ENCODE data around the gene OTOR.
A peak's percentile ranks its signal among the peaks of the same experiment; 100 is the strongest.

OTOR gene

GRCh38 chr20:16729080-16729479 lies 19.1 kb upstream of the OTOR start:
- TF ChIP-seq ZNF274 (IDR thresholded peaks at IDR 0.05; ENCODE audit: low read depth, low read length) (no peak), YY1 (IDR thresholded peaks at IDR 0.05; ENCODE audit: insufficient read depth, insufficient read length) (no peak), SUZ12 (IDR thresholded peaks at IDR 0.05; ENCODE audit: extremely low read depth, insufficient read depth, insufficient read length) (no peak)
- H3K27me3 ChIP-seq (ENCODE audit: insufficient read depth, insufficient read length): no peaks in the 10 kb centered on the region
- DNase-seq (ENCODE audit: low read depth, low spot score): no peak
- no peaks in the 10 kb centered on the region for H3K4me1 ChIP-seq (ENCODE audit: insufficient read depth, insufficient read length)
- peaks cover 28% of the 10 kb centered on the region for H3K36me3 ChIP-seq (ENCODE audit: insufficient read depth, insufficient read length, low read length)
- no peak overlapping the region for H3K9ac ChIP-seq (ENCODE audit: insufficient read length, low read depth)
- peak overlapping the region; percentile 92 for H3K4me3 ChIP-seq (ENCODE audit: insufficient read length, low read depth)
- peaks cover 13% of the 10 kb centered on the region; the same call in 1 of the 2 replicates for H3K9me3 ChIP-seq (ENCODE audit: insufficient read depth, low read length)

DNA sequence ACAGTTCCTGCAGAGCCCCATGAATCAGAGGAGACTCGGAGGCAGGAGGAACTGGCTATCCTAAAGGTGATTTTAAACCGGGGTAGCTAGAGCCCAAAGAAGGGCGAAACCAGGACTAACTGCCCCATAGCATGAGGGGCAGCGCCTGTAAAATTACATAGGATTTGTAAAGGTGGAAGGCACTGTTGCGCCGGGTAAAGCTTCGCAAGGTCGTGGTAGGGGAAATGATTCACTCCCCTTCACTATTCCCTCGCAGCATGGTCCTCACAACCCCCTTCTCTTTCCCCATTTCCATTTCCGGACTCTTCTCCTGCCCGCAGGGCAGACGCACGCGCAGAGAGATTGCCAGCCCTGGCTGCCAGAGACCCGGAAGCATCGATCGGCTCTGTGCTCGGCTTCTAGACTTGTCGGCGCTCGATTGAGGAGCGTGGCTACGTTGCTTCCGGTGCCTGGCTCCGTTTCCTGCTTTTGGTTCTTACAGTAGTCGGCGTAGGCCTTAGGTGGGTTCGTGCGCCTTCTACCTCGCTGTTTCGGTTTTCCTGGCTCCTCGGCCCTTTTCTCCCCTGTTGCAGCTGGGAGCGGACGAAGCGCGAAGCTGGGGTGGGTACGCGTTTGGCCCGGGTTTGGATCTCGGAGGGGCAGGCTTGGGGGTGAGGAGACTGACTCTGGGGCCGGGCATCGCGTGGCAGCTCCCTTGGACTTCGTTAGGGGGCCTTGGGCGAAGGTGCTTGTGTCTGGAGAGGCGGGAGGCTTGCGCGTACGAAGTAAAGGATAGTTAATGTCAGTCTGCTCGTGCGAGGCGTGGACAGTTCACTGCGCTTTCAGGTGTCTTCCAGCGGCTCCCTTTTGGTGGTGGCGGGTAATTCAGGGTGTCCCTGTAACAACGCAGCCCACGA lies 18.3 kb upstream of the OTOR start, which contains the start of gene SNRPB2:
Gene SNRPB2 (plus strand): TSS at position 462 of the 896 bp plus-strand sequence. CDS start 1,677 bp downstream, outside the sequence.
- H3K9ac ChIP-seq (ENCODE audit: insufficient read length, low read depth): peak within 1 kb of the TSS; percentile 95
- no peaks in the 10 kb centered on the region for H3K27me3 ChIP-seq (ENCODE audit: insufficient read depth, insufficient read length)
- peaks cover 10% of the 10 kb centered on the region; the same call in 1 of the 2 replicates for H3K9me3 ChIP-seq (ENCODE audit: insufficient read depth, low read length)
- H3K4me3 ChIP-seq (ENCODE audit: insufficient read length, low read depth): peak within 1 kb of the TSS; percentile 92
- peak; percentile 84 for DNase-seq (ENCODE audit: low read depth, low spot score)
- no peak for TF ChIP-seq SUZ12 (IDR thresholded peaks at IDR 0.05; ENCODE audit: extremely low read depth, insufficient read depth, insufficient read length)
- no peak for TF ChIP-seq YY1 (IDR thresholded peaks at IDR 0.05; ENCODE audit: insufficient read depth, insufficient read length)
- TF ChIP-seq ZNF274 (IDR thresholded peaks at IDR 0.05; ENCODE audit: low read depth, low read length): no peak
- peaks cover 35% of the 10 kb centered on the region for H3K36me3 ChIP-seq (ENCODE audit: insufficient read depth, insufficient read length, low read length)
- H3K4me1 ChIP-seq (ENCODE audit: insufficient read depth, insufficient read length): no peaks in the 10 kb centered on the region

DNA sequence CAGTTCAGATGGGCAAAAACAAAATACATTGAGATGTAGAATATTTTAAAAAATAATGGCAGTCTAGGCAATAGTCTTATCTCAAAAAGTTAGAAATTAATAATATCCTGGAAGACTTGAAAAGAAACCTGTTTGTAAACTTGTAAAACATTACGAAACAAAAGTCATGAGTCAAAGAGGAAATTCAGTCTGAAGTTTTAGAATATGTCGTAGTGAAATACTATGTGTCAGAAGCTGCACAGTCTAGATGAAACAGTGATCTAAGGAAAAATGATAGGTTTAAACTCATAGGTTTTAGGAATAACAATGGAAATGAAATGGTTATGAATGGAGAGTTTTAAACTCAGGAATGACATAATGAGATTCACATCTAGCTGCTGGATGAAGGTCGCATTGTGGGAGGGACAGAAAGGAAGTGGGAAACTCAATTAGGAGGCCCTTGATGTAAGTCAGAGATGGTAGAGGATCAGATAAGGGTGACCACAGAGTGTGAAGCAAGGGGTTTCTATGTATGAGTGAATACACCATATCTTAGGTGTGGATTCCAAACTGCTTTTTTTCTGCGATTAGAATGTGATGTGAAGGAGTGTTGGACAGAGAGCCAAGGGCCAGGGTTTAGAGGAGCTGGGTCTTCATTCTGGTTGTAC lies 15.5 kb upstream of the OTOR start:
- H3K4me1 ChIP-seq (ENCODE audit: insufficient read depth, insufficient read length): no peaks in the 10 kb centered on the region
- no peak overlapping the region for H3K4me3 ChIP-seq (ENCODE audit: insufficient read length, low read depth)
- H3K27me3 ChIP-seq (ENCODE audit: insufficient read depth, insufficient read length): no peaks in the 10 kb centered on the region
- no peak for TF ChIP-seq SUZ12 (IDR thresholded peaks at IDR 0.05; ENCODE audit: extremely low read depth, insufficient read depth, insufficient read length)
- TF ChIP-seq YY1 (IDR thresholded peaks at IDR 0.05; ENCODE audit: insufficient read depth, insufficient read length): no peak
- no peak for TF ChIP-seq ZNF274 (IDR thresholded peaks at IDR 0.05; ENCODE audit: low read depth, low read length)
- peaks cover 59% of the 10 kb centered on the region for H3K36me3 ChIP-seq (ENCODE audit: insufficient read depth, insufficient read length, low read length)
- 0 out of 2 replicates have a peak, but pooled peaks cover 6% of the 10 kb centered on the region for H3K9me3 ChIP-seq (ENCODE audit: insufficient read depth, low read length)
- no peak overlapping the region for H3K9ac ChIP-seq (ENCODE audit: insufficient read length, low read depth)
- DNase-seq (ENCODE audit: low read depth, low spot score): no peak

- DNase-seq (ENCODE audit: low read depth, low spot score): no peak
- no peaks in the 10 kb centered on the region for H3K4me1 ChIP-seq (ENCODE audit: insufficient read depth, insufficient read length)
- no peaks in the 10 kb centered on the region for H3K9me3 ChIP-seq (ENCODE audit: insufficient read depth, low read length)
- H3K27me3 ChIP-seq (ENCODE audit: insufficient read depth, insufficient read length): no peaks in the 10 kb centered on the region
- H3K36me3 ChIP-seq (ENCODE audit: insufficient read depth, insufficient read length, low read length): peaks cover 53% of the 10 kb centered on the region
- H3K9ac ChIP-seq (ENCODE audit: insufficient read length, low read depth): no peak overlapping the region
- no peak for TF ChIP-seq ZNF274 (IDR thresholded peaks at IDR 0.05; ENCODE audit: low read depth, low read length)
- no peak for TF ChIP-seq YY1 (IDR thresholded peaks at IDR 0.05; ENCODE audit: insufficient read depth, insufficient read length)
- no peak for TF ChIP-seq SUZ12 (IDR thresholded peaks at IDR 0.05; ENCODE audit: extremely low read depth, insufficient read depth, insufficient read length)
- no peak overlapping the region for H3K4me3 ChIP-seq (ENCODE audit: insufficient read length, low read depth)
These were observed 7.6 kb upstream of the OTOR start for GRCh38 chr20:16740365-16741072.

DNA sequence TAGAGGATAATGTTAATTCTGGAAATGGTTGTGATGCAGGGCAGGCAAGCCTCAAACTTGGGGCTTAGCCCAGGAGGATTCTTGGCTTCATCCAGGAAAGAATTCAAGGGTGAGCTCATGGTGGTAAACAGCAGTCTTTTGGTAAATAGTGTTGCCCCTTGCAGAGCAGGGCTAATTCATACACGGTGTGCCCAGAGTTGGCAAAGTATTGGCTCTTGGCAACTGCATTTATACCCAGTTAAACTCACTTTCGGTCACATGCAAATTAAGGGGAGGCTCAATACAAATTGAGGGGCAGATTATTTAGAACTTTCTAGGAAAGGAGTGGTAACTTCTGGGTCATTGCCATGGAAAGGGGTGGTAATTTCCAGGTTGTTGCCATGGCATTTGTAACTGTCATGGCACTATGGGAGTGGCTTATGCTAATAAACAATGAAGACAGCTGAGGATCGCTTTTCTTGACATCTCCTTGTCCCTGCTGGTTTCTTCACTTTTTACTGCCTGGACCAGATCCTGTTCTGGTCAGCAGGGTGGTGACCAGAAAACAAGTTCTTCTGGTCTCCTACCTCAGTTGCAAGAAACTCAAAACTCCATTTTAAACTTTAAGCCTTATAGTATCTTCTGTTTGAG lies 3.9 kb upstream of the OTOR start:
- no peaks in the 10 kb centered on the region for H3K4me1 ChIP-seq (ENCODE audit: insufficient read depth, insufficient read length)
- H3K27me3 ChIP-seq (ENCODE audit: insufficient read depth, insufficient read length): no peaks in the 10 kb centered on the region
- TF ChIP-seq ZNF274 (IDR thresholded peaks at IDR 0.05; ENCODE audit: low read depth, low read length): no peak
- no peak for DNase-seq (ENCODE audit: low read depth, low spot score)
- no peak overlapping the region for H3K4me3 ChIP-seq (ENCODE audit: insufficient read length, low read depth)
- peaks cover 24% of the 10 kb centered on the region for H3K36me3 ChIP-seq (ENCODE audit: insufficient read depth, insufficient read length, low read length)
- H3K9ac ChIP-seq (ENCODE audit: insufficient read length, low read depth): no peak overlapping the region
- no peaks in the 10 kb centered on the region for H3K9me3 ChIP-seq (ENCODE audit: insufficient read depth, low read length)

DNA sequence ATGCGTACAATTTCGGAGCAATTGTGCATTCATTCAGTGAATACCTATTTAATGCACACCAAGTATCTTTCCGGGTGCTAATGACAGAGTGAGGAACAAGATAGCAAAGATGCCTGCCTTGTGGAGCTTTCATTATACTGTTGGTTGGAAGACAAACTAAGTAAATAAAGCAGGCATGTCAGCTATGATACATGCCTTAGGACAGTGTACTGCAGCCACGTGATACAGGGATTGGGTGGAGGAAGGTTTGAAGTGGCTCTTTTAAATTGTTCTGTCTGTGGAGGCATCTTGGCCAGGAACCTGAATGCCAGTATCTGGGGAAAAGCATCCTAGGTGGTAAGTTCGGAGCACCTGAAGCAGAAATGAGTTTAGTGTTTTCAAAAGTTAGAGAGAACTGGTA lies 3.0 kb upstream of the OTOR start:
- Histone ChIP-seq H3K4me3 (ENCODE audit: insufficient read length, low read depth) (no peak overlapping the region), H3K9ac (ENCODE audit: insufficient read length, low read depth) (no peak overlapping the region), H3K4me1 (ENCODE audit: insufficient read depth, insufficient read length) (no peaks in the 10 kb centered on the region), H3K9me3 (ENCODE audit: insufficient read depth, low read length) (no peaks in the 10 kb centered on the region), H3K27me3 (ENCODE audit: insufficient read depth, insufficient read length) (no peaks in the 10 kb centered on the region), H3K36me3 (ENCODE audit: insufficient read depth, insufficient read length, low read length) (peaks cover 20% of the 10 kb centered on the region)
- no peak for TF ChIP-seq YY1 (IDR thresholded peaks at IDR 0.05; ENCODE audit: insufficient read depth, insufficient read length)
- TF ChIP-seq SUZ12 (IDR thresholded peaks at IDR 0.05; ENCODE audit: extremely low read depth, insufficient read depth, insufficient read length): no peak
- no peak for TF ChIP-seq ZNF274 (IDR thresholded peaks at IDR 0.05; ENCODE audit: low read depth, low read length)
- DNase-seq (ENCODE audit: low read depth, low spot score): no peak
